ENCODE measurements around the gene BCL2L11. TPM values are rescaled to one million over a fixed set of nuclear protein-coding genes. Genes with fewer than 3 reads are reported as not detected.
A peak's percentile ranks its signal among the peaks of the same experiment; 100 is the strongest.

The BCL2L11 gene
- total and polyA plus RNA-seq, 9 of the 15 experiments (the other 6 are each of a cell fraction or from before 2014, with no cell fraction given): 2.2 to 18.8 (median 5.0) TPM

- TF ChIP-seq KDM2B (CRISPR knock-in tag; IDR thresholded peaks at IDR 0.05): no peak
- TF ChIP-seq E2F8 (IDR thresholded peaks at IDR 0.05; ENCODE audit: low read depth, partially characterized antibody): no peak
- TF ChIP-seq FUS (optimal IDR thresholded peaks at IDR 0.05; ENCODE audit: low read depth, low read length): no peak
- no peak for TF ChIP-seq MXI1 (IDR thresholded peaks at IDR 0.05; ENCODE audit: low read depth, low read length)
- TF ChIP-seq TARDBP (IDR thresholded peaks at IDR 0.05): no peak
- TF ChIP-seq CBFB (CRISPR knock-in tag; IDR thresholded peaks at IDR 0.05): no peak
- no peak for TF ChIP-seq DLX4 (CRISPR knock-in tag; IDR thresholded peaks at IDR 0.05)
Measured at GRCh38 chr2:111191877-111192276, 71.2 kb downstream of the BCL2L11 start (continued).

- Histone ChIP-seq H3K27me3 (ENCODE audit: control insufficient read depth in 2 of 2, insufficient read depth in 2 of 2, low read length in 2 of 2) (no peaks in the 10 kb centered on the region), H3K9me3 (replicated peaks; ENCODE audit: control insufficient read depth, insufficient read depth, low read depth, low read length) (no peaks in the 10 kb centered on the region), H3K36me3 (ENCODE audit: control insufficient read depth, insufficient read depth, low read length) (no peaks in the 10 kb centered on the region), H4K20me1 (replicated peaks; ENCODE audit: control insufficient read depth, insufficient read depth, low read length) (no peaks in the 10 kb centered on the region; the same call in 1 of the 2 replicates), H3K27ac (ENCODE audit: extremely low read depth, low read depth, low read length) (no peak overlapping the region), H3K9ac (ENCODE audit: insufficient read depth in 1 of 2, low read depth in 2 of 2, low read length in 2 of 2) (no peak overlapping the region), H3K9me1 (ENCODE audit: control insufficient read depth, insufficient read depth, low read length) (no peaks in the 10 kb centered on the region), H3K79me2 (ENCODE audit: control insufficient read depth, insufficient read depth, low read length) (no peaks in the 10 kb centered on the region), H2AFZ (ENCODE audit: low read depth, low read length) (no peak overlapping the region), H3K4me1 (replicated peaks in 1 of 2; ENCODE audit: control insufficient read depth in 2 of 2, insufficient read depth in 2 of 2, low read length in 2 of 2) (no peaks in the 10 kb centered on the region; a peak in 1 of 5 replicates), H3K4me3 (no peak overlapping the region), H3K4me2 (ENCODE audit: insufficient read depth, low read length) (no peak overlapping the region)
- in situ Hi-C loops (cut with MboI) (no loop called here), intact Hi-C loops (cut with micrococcal nuclease) (no loop called here)
- FAIRE-seq (no peak), DNase-seq (ENCODE audit: extremely low read depth in 1 of 4, low spot score in 3 of 4) (no peak), ATAC-seq (no peak)
- ChIA-PET POLR2A (no interaction called here), CTCF (ENCODE audit: low intra/inter-chr PET ratio) (no interaction called here)
- WGBS (ENCODE audit: insufficient coverage, low coverage, missing lambda C conversion rate): no CpG with 5 or more reads among the region's 1 CpG
- BruUV-seq (replicated peaks): no TSS peak
- TF ChIP-seq MAFG (tag; conservative IDR thresholded peaks at IDR 0.05): peak; percentile 88
- peak; percentile 95 for TF ChIP-seq MAFK (IDR thresholded peaks at IDR 0.05; ENCODE audit: low read length)
- TF ChIP-seq ZNF175 (CRISPR knock-in tag; IDR thresholded peaks at IDR 0.05; ENCODE audit: low read depth): no peak
- peak; percentile 93 for TF ChIP-seq MAFF (IDR thresholded peaks at IDR 0.05; ENCODE audit: low read length)
- TF ChIP-seq AFF1 (IDR thresholded peaks at IDR 0.05; ENCODE audit: low read depth in 1 of 2, partially characterized antibody in 2 of 2): no peak
- no peak for TF ChIP-seq NFE2L1 (tag; IDR thresholded peaks at IDR 0.05; ENCODE audit: borderline replicate concordance, low read depth)
- no peak for TF ChIP-seq ELF1 (tag; IDR thresholded peaks at IDR 0.05)
- TF ChIP-seq C11orf30 (IDR thresholded peaks at IDR 0.05; ENCODE audit: low read depth): peak; percentile 90
- no peak for TF ChIP-seq NFXL1 (CRISPR knock-in tag; IDR thresholded peaks at IDR 0.05)
Measured at GRCh38 chr2:111192776-111193368, 72.2 kb downstream of the BCL2L11 start.
